SK-N-SH (cell line): ENCODE results near the gene SUCNR1.
A peak's percentile ranks its signal among the peaks of the same experiment; 100 is the strongest.

Experiments used
- CTCF ChIP-seq: fragments of 200-600 bp; sonication (generic); IDR thresholded peaks from 2 replicates; pipeline ENCODE4 v1.6.1; 2017; ENCODE audit warnings: antibody characterized with exemption, mild to moderate bottlenecking, moderate library complexity
- EZH2phosphoT487 ChIP-seq: fragments of 200-600 bp; sonication (generic); IDR thresholded peaks from 2 replicates; pipeline ENCODE4 v1.6.1; 2017; ENCODE audit warnings: low read depth, mixed run types, mild to moderate bottlenecking, antibody characterized with exemption, moderate library complexity, borderline replicate concordance
- GABPA ChIP-seq: IDR thresholded peaks from 2 replicates; pipeline ENCODE4 v1.4.0; 2012; ENCODE audit warnings: low read depth, mild to moderate bottlenecking
- JUND ChIP-seq: IDR thresholded peaks from 2 replicates; pipeline ENCODE4 v1.4.0; 2012
- MAX ChIP-seq: IDR thresholded peaks from 2 replicates; pipeline ENCODE4 v1.4.0; 2012; ENCODE audit warnings: low read depth
- MEF2A ChIP-seq: IDR thresholded peaks from 2 replicates; pipeline ENCODE4 v1.4.0; 2012; ENCODE audit warnings: low read depth, borderline replicate concordance
- NRF1 ChIP-seq: IDR thresholded peaks from 2 replicates; pipeline ENCODE4 v1.6.1; 2012; ENCODE audit warnings: low read depth, mild to moderate bottlenecking, low read length
- PBX3 ChIP-seq: IDR thresholded peaks from 2 replicates; pipeline ENCODE4; 2012
- POLR2AphosphoS5 ChIP-seq: IDR thresholded peaks from 2 replicates; pipeline ENCODE4 v1.6.1; 2012; ENCODE audit warnings: low read depth, low read length
- REST ChIP-seq: IDR thresholded peaks from 2 replicates; pipeline ENCODE4 v1.6.1; 2012; ENCODE audit warnings: mild to moderate bottlenecking, low read depth, low read length, moderate library complexity
- SIN3A ChIP-seq: IDR thresholded peaks from 2 replicates; pipeline ENCODE4 v1.6.1; 2012; ENCODE audit warnings: low read depth, mild to moderate bottlenecking, low read length, moderate library complexity, borderline replicate concordance
- TAF1 ChIP-seq: IDR thresholded peaks from 2 replicates; pipeline ENCODE4 v1.6.1; 2012; ENCODE audit warnings: low read depth, mild to moderate bottlenecking, low read length, moderate library complexity, borderline replicate concordance
- TCF12 ChIP-seq: IDR thresholded peaks from 2 replicates; pipeline ENCODE4 v1.4.0; 2012
- USF2 ChIP-seq: fragments of 150-350 bp; IDR thresholded peaks from 2 replicates; pipeline ENCODE4 v1.6.1; 2017; ENCODE audit warnings: antibody characterized with exemption, low read length, low read depth, borderline replicate concordance

- TF ChIP-seq MEF2A, result no peak
- no peak for TF ChIP-seq EZH2phosphoT487
- TF ChIP-seq TAF1, result no peak
- TF ChIP-seq REST, result no peak
- no peak for TF ChIP-seq NRF1
- TF ChIP-seq CTCF, result no peak
- TF ChIP-seq MAX, result no peak
- no peak for TF ChIP-seq POLR2AphosphoS5
- TF ChIP-seq USF2, result no peak
- peak; percentile 53 for TF ChIP-seq PBX3
- TF ChIP-seq JUND, result no peak
- TF ChIP-seq TCF12, result peak; percentile 45; the same call in 1 of the 2 replicates
- no peak for TF ChIP-seq SIN3A
- TF ChIP-seq GABPA, result no peak
Observed at GRCh38 chr3:151895478-151896241, 22.2 kb downstream of the SUCNR1 start.
